GM19328 (cell line): Measurements from ENCODE around the gene MBD3L5.
"Not testable (repeated sequence)": the region's sequence is repeated elsewhere in the genome, so short reads cannot be mapped to it uniquely, and the experiment has no call there.

Source experiments
- ATAC-seq: cut with Tn5 transposase; IDR thresholded peaks from one replicate; pipeline ENCODE4 v1.9.1; 2021; ENCODE audit warnings: mild to moderate bottlenecking, moderate library complexity; ENCODE audit not compliant: unreplicated experiment

Gene MBD3L5

GRCh38 chr19:7051421-7051820, 21.0 kb downstream of the MBD3L5 start:
- not testable (repeated sequence) for ATAC-seq

DNA sequence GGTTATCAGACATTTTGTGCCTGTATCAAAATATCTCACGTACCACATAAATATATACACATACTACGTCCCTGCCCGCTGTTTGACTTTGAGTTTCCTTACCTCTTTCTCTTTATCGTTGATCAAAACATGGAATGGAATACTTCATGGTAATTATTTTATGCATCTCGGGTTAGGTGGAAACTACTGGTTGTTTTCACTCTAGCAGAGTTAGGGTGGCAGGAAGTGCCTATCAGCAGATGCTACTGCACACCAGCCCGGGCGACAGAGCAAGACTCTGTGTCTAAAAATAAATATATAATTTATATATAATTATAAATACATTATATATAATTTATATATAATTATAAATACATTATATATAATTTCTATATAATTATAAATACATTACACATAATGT, 22.5 kb downstream of the MBD3L5 start:
- not testable (repeated sequence) for ATAC-seq

DNA sequence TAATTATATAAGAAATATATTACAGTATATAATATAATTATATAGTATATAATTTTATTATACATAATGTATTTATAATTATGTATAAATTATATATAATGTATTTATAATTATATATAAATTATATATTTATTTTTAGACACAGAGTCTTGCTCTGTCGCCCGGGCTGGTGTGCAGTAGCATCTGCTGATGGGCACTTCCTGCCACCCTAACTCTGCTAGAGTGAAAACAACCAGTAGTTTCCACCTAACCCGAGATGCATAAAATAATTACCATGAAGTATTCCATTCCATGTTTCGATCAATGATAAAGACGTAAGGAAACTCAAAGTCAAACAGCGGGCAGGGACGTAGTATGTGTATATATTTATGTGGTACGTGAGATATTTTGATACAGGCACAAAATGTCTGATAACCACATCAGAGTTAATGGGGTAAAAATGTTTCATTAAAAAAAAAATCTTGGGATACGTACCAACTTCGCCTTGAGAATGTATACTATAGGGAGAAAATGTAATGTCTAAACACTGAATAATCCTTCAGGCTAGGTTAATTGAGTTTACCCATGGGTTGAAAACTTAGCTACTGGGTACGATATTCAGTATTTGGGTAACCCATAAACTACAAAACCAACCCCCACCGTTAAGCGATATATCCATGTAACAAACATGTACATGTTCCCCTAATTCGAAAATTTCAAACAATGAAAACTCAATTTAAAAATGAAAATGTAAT, 24.4 kb downstream of the MBD3L5 start:
- ATAC-seq: not testable (repeated sequence)

DNA sequence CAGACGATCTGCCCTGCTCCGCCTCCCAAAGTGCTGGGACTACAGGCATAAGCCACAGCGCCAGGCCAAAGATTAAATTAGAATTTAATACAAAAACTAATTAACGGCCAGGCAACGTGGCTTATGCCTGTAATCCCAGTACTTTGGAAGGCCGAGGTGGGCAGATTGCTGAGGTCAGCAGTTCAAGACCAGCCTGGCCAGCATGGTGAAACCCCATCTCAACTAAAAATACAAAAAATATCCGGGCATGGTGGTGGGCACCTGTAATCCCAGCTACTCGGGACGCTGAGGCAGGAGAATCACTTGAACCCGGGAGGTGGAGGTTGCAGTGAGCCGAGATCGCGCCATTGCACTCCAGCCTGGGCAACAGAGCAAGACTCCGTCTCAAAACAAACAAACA, 25.3 kb downstream of the MBD3L5 start:
- ATAC-seq: not testable (repeated sequence)

- ATAC-seq: not testable (repeated sequence)
Observed at GRCh38 chr19:7056371-7056770, 26.0 kb downstream of the MBD3L5 start.

GRCh38 chr19:7058576-7058975, 28.2 kb downstream of the MBD3L5 start, which contains the start of gene MBD3L3:
TSS of gene MBD3L3 (minus strand) at chr19:7058676. CDS start at chr19:7058605, 71 bp downstream.
- ATAC-seq: not testable (repeated sequence)

DNA sequence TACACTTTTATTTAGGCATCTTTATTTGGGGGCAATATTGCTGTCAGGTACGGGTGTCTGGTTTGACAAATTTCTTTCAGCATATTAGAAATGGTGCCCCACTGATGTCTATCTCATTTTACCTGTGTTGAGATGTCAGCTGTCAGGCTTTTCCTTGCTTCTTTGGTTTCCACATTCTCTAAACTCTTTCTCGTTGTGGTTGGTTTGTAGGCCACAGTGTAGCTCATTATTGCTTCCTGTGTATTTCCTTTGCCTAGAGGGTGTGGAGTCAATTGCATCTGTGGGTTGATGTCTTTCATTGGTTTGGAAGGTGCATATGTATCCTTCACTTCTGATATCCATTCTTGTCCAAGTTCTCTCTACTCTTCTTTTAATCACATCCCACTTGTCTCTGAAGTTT, 29.6 kb downstream of the MBD3L5 start:
- ATAC-seq: not testable (repeated sequence)

- ATAC-seq: no peak
Observed at GRCh38 chr19:7063339-7063738, 33.0 kb downstream of the MBD3L5 start.

- no peak for ATAC-seq
Observed at GRCh38 chr19:7063764-7064418, 33.5 kb downstream of the MBD3L5 start.

GRCh38 chr19:7067122-7067521, 36.7 kb downstream of the MBD3L5 start:
- ATAC-seq: not testable (repeated sequence)

DNA sequence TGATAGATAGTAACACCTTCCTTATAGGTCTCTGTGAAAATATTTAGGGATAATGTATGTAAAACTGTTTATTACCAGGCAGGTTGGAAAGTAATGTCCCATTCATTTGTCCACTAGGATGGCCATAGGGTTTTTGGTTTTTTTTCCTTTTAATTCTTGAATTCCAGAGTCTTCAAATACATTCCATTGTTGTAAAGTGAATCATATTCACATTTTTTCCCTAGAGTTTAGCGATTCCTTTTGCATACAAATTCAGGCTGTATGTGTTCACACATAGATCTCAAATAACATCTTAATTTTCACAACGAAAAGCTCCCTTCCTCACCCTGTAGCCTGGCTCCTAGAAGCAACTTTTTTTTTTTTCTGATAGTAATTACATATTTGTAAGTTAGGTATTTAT, 37.3 kb downstream of the MBD3L5 start:
- no peak for ATAC-seq

- ATAC-seq: no peak
Observed at GRCh38 chr19:7068599-7068998, 38.2 kb downstream of the MBD3L5 start.

GRCh38 chr19:7069042-7069903, 38.9 kb downstream of the MBD3L5 start, which contains the start of gene ZNF557:
TSS of gene ZNF557 (plus strand) at chr19:7069703. CDS start at chr19:7075075, 5,372 bp downstream.
- ATAC-seq: peak; percentile 95

DNA sequence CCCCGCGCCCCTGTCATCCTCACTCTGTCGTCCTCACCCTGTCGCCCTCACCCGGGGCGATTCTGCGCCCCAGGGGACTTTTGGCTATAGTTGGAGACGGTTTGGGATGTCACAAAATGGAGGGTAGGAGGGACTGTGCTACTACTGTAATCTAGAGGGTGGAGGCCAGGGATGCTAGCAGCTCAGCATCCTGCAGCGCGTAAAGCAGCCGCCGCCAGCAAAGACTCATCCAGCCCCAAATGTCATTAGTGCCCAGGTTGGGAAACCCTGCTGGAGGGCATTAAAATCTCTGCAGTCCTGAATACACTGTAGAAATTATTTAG, 39.5 kb downstream of the MBD3L5 start:
- ATAC-seq: no peak

DNA sequence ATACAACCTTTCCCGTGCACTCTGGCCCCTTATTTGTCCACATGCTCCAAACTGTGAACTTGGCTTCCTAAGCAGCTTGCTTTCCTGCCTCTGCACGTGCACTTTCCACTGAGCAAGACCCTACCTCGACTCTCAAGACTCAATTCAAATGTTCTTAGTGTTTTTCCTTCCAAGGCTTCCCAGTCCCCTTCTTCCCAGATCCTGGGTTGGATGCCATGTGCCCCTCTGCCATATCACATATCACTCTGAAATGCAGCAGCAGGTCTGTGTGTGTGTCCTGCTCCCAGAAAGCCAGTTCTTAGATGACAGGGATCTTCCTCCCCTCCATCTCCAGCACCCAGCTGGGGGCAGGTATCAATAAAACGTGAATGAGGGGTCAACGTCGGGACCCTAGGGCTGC, 42.2 kb downstream of the MBD3L5 start:
- no peak for ATAC-seq

GRCh38 chr19:7074705-7075282, 44.4 kb downstream of the MBD3L5 start:
- ATAC-seq: no peak

DNA sequence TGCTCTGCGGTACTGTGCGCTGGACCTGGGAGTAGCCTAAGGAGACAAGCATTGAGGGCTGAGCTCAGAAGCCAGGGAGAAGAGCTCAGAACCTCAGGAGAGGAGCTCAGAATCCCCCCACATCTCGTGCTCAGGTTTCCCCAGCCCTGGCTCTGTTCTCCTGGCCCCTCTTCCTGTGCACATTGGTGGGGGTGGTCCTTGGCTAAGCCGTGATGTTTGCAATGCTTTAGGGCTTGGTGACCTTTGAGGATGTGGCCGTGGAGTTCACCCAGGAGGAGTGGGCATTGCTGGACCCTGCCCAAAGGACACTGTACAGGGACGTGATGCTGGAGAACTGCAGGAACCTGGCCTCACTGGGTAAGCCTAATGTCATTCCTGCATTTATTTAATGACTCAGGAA, 45.8 kb downstream of the MBD3L5 start:
- ATAC-seq: no peak

- ATAC-seq: no peak
Observed at GRCh38 chr19:7078008-7078407, 47.6 kb downstream of the MBD3L5 start.
